ENCODE data around the gene FRAS1. TPM values are rescaled to one million over a fixed set of nuclear protein-coding genes. Genes with fewer than 3 reads are reported as not detected.

FRAS1 gene
- total and polyA plus RNA-seq, 2 of the 8 experiments (the other 6 are each of a cell fraction or from before 2014, with no cell fraction given), result 38.5 to 109 TPM

- H2BK15ac ChIP-seq (ENCODE audit: low read length), result no peak overlapping the region
- no peak overlapping the region; the same call in 1 of the 2 replicates for H3K18ac ChIP-seq (ENCODE audit: extremely low read depth, low read length)
- POLR2A ChIA-PET (ENCODE audit: partially characterized antibody), result interaction anchor here (1.8 to 4.7 kb wide), 3 partner anchors 7 to 15 kb away, joined by 7 to 25 read pairs (median 7); no protein-coding TSS in a partner anchor
Observed at GRCh38 chr4:78347527-78347926, 290.4 kb downstream of the FRAS1 start.

More at GRCh38 chr4:78347527-78347926, 290.4 kb downstream of the FRAS1 start:
- peaks cover 0 to 19% (median 7%) of the 10 kb centered on the region in 4 experiments; a peak in 3 of 8 replicates for H3K36me3 ChIP-seq (ENCODE audit: control insufficient read depth in 2 of 4, insufficient read depth in 4 of 4, low read length in 3 of 4)
- no peak overlapping the region for H4K5ac ChIP-seq (ENCODE audit: insufficient read length, low read depth, low read length)
- no peak overlapping the region for H2AFZ ChIP-seq (ENCODE audit: low read length)
- no peak overlapping the region for H2BK20ac ChIP-seq (ENCODE audit: low read length)
- no peak overlapping the region for H3K23ac ChIP-seq (ENCODE audit: insufficient read length)
- H2BK120ac ChIP-seq (replicated peaks; ENCODE audit: low read depth, low read length), result no peak overlapping the region
- FAIRE-seq (no peak), DNase-seq (ENCODE audit: low read depth in 1 of 2, low spot score in 2 of 2) (no peak)
- H2BK12ac ChIP-seq (ENCODE audit: low read depth, low read length), result no peak overlapping the region
- TF ChIP-seq GABPA (IDR thresholded peaks at IDR 0.05; ENCODE audit: borderline replicate concordance, insufficient read depth, low read length), result no peak
- TF ChIP-seq CREB1 (IDR thresholded peaks at IDR 0.05), result no peak
- TF ChIP-seq MAFK (IDR thresholded peaks at IDR 0.05; ENCODE audit: low read depth, low read length), result no peak
- no peak for TF ChIP-seq SAP30 (IDR thresholded peaks at IDR 0.05; ENCODE audit: insufficient read depth, insufficient replicate concordance, low read length)
- no peak for TF ChIP-seq CTBP2 (IDR thresholded peaks at IDR 0.05; ENCODE audit: borderline replicate concordance, insufficient read depth, insufficient read length, low read length)
- no peak for TF ChIP-seq YY1 (IDR thresholded peaks at IDR 0.05; ENCODE audit: low read depth, low read length)
- no peak for TF ChIP-seq CHD2 (IDR thresholded peaks at IDR 0.05; ENCODE audit: low read length)
- TF ChIP-seq CBX8 (IDR thresholded peaks at IDR 0.05; ENCODE audit: borderline replicate concordance, low read depth, low read length), result no peak
- TF ChIP-seq KDM1A (IDR thresholded peaks at IDR 0.05; ENCODE audit: borderline replicate concordance, low read length), result no peak
- TF ChIP-seq NANOG (IDR thresholded peaks at IDR 0.05; ENCODE audit: insufficient read depth, low read depth, low read length, poor library complexity, severe bottlenecking), result no peak
- no peak for TF ChIP-seq POLR2A (IDR thresholded peaks at IDR 0.05; ENCODE audit: control extremely low read depth in 1 of 2, low read depth in 2 of 2, low read length in 2 of 2)
- H3K56ac ChIP-seq (replicated peaks; ENCODE audit: insufficient read length, low read depth, low read length), result peak overlapping the region; percentile 30
- no peak overlapping the region for H4K8ac ChIP-seq (ENCODE audit: extremely low read depth, insufficient read depth, low read length)
- no peaks in the 10 kb centered on the region for H3K9me3 ChIP-seq (ENCODE audit: insufficient read depth in 2 of 2, low read depth in 1 of 2, low read length in 1 of 2)
- no peak overlapping the region for H3K14ac ChIP-seq (ENCODE audit: insufficient read length)
- no peaks in the 10 kb centered on the region for H3K79me1 ChIP-seq (ENCODE audit: low read depth, low read length)
- peaks cover 0 to 4% of the 10 kb centered on the region in 2 experiments for H4K20me1 ChIP-seq (replicated peaks in 1 of 2; ENCODE audit: control insufficient read depth in 1 of 2, insufficient read depth in 2 of 2, low read length in 2 of 2)
- H3K4me2 ChIP-seq (ENCODE audit: insufficient read depth in 1 of 2, low read depth in 2 of 2, low read length in 2 of 2), result no peak overlapping the region
- H3K9ac ChIP-seq (replicated peaks in 1 of 4; ENCODE audit: extremely low read depth in 1 of 4, low read depth in 3 of 4, low read length in 3 of 4), result no peak overlapping the region
- H4K91ac ChIP-seq (replicated peaks; ENCODE audit: insufficient read length, low read length), result no peak overlapping the region
- no peaks in the 10 kb centered on the region for H3K4me1 ChIP-seq (replicated peaks in 1 of 4; ENCODE audit: control insufficient read depth in 3 of 4, insufficient read depth in 4 of 4, low read length in 3 of 4)
- no peaks in the 10 kb centered on the region for H3K79me2 ChIP-seq (ENCODE audit: control insufficient read depth in 1 of 2, insufficient read depth in 2 of 2, low read length in 2 of 2)
- H2AK5ac ChIP-seq (ENCODE audit: low read depth, low read length), result no peak overlapping the region
- no peaks in the 10 kb centered on the region for H3K23me2 ChIP-seq (ENCODE audit: low read depth, low read length)
- CTCF ChIA-PET (ENCODE audit: partially characterized antibody), result interaction anchor here (1.1 to 3.9 kb wide), 2 partner anchors 14 to 26 kb away, joined by 3 to 18 read pairs; no protein-coding TSS in a partner anchor
- no peak overlapping the region for H3K27ac ChIP-seq (ENCODE audit: low read depth, low read length)
- H3K4me3 ChIP-seq (ENCODE audit: extremely low read depth in 1 of 4, insufficient read depth in 2 of 4, low read depth in 3 of 4, low read length in 4 of 4), result no peak overlapping the region
- H2BK5ac ChIP-seq (ENCODE audit: low read depth, low read length), result no peak overlapping the region
- WGBS, 2 experiments (ENCODE audit: extremely low coverage in 1 of 2, insufficient coverage in 1 of 2, insufficient read length in 1 of 2, insufficient replicate concordance in 2 of 2, low coverage in 1 of 2, low lambda C conversion rate in 2 of 2, missing lambda C conversion rate in 1 of 2), result 87% methylated on average over 3 of the region's 3 CpGs; no CpG with 5 or more reads in 1 of the 2 experiments
- H3K4ac ChIP-seq (replicated peaks; ENCODE audit: insufficient read length, low read depth, low read length), result peak overlapping the region; percentile 14
- H3K27me3 ChIP-seq (replicated peaks in 1 of 4; ENCODE audit: control insufficient read depth in 3 of 4, extremely low read depth in 1 of 4, insufficient read depth in 3 of 4, low read length in 3 of 4), result no peaks in the 10 kb centered on the region

Measured in H1 (cell line).